Activated CD8-positive, alpha-beta memory T cell treated with anti-CD3 and anti-CD28 coated beads for 1 hour (primary cell): ENCODE measurements around the gene AP1S1.

Experiments used
- DNase-seq, 2 donors: peaks; one replicate each; pipeline ENCODE4 v3.0.0-alpha.2; 2020; ENCODE audit warnings: low read depth in 1 of 2; ENCODE audit errors: extremely low read depth in 1 of 2

The AP1S1 gene

DNA sequence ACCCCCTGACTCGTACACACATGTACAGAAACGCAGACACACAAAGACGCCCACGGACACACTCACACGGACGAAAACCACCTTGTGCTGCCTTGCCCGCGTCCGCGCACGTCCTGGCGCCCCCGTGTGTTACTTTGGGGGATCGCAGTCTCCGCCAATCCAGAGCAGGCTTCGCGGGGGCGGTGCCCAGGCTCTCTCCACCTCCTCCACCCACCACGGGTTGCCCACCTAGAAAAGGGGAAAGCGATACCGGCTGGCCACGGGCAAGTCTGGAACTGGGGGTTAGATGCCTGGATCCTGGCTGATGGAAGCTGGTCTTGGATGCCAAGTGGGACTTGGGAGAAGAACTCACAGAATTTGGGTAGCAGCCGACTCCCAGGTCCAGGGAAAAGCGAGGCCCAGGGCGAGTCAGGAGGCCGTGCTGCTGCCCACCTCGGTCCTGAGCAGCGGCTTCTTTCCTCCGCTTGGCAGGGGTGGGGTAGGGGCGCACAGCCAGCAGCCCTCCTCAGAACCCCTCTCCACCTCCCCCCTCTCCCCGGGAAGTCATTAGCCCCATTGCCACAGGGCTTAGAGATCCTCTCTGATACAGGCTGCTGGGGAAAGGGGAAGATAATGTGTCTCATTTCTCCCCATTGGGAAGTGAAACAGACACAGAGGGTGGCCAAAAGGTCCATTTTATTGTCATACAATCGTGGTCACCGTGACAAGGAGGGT, 15.7 kb downstream of the AP1S1 start:
- DNase-seq = peak; percentile 53 to 75

DNA sequence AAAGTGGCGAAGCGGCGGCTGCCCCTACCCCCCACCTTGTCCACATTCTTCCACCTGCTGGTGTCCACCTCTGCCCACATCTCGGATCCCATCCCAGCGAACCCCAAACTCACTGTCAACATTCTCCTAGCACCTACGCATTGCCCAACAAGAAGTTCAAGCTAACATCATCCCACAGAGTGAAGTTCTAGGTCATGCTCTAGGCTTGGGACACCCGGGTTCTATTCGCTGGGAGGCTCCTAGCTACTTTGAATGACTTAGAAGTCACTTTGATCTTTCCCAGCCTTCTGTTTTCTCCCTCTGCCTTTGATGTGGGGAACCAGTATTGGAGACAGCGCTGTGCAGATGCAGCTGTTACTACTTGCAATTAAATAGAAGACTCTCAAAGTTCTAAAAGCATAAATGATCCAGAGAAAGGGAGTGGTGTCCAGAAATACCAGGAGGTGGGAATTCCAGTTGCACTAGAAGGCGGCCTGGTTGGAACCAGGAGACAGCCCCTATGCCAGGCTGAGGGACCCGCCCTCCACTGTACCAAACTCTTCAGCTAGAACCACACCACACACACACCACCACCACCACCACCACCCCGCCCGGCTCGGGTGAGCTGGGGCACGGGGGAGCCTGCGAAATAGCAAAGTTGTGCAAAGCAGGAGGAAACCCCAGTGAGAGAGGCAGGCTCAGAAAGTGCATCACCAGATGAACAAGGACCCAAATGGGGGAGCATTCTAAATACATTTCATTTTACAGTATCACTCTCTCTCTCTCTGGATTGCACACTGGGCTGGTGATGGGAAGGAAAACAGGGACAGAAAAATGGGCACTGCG, 16.6 kb downstream of the AP1S1 start:
- no peak for DNase-seq

DNA sequence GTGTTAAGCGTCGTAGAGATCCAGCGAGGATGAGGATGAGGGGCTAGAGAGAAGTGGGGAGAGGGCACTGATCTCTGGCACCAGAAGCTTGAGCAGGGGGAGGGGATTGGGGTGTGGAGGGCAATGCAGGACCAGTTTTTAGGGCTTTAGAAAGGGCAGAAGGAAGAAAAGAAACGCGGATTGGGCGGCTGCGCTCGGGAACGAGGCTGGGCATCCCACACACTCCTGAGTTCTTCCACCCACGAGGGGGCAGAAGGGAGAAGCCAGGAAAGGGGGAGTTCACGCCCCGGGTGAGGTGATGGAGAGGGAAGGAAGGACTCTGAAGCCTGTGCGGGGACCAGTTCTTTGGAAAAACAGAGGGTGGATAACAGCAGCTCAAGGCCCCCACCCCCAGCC, 17.2 kb downstream of the AP1S1 start:
- no peak for DNase-seq

DNA sequence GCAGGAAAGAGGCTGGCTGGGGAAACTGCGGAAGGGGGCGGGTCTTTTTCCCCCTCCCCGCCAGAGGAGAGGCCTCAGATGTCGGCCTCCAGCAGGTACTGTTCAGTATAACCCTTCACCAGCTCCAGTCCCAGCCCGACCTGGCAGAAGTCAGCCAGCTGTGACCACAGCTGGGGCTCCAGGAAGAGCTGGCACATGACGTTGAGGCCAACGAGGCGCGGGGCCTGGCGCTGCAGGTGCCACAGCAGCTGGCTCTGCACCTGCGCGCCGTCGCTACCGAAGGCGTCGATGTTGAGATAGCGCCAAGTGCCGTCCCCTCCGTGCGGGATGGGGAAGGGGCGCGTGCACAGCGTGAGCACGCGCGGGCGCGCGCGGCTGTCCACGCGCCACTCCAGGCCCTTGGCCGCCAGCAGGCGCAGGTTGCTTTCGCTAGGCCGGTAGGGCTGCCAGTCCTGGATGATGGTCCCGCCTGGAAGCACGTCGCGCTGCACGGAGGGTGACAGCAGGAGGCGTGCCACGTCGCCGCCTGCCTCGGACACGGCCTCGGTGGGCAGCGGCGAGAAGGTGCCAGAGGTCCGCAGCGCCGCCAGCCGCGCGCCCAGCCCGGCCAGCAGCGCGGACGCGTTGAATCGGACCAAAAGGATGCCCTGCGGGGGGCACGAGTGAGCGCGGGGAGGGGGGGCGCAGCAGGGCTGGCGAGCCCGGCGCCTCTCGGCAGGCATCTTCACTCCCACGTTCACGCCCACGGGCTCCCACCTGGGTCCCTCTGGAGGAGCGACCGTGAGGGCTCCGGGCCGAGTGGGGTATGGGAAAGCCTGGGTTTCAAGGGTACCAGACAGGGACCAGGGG, 18.0 kb downstream of the AP1S1 start:
- no peak for DNase-seq

DNA sequence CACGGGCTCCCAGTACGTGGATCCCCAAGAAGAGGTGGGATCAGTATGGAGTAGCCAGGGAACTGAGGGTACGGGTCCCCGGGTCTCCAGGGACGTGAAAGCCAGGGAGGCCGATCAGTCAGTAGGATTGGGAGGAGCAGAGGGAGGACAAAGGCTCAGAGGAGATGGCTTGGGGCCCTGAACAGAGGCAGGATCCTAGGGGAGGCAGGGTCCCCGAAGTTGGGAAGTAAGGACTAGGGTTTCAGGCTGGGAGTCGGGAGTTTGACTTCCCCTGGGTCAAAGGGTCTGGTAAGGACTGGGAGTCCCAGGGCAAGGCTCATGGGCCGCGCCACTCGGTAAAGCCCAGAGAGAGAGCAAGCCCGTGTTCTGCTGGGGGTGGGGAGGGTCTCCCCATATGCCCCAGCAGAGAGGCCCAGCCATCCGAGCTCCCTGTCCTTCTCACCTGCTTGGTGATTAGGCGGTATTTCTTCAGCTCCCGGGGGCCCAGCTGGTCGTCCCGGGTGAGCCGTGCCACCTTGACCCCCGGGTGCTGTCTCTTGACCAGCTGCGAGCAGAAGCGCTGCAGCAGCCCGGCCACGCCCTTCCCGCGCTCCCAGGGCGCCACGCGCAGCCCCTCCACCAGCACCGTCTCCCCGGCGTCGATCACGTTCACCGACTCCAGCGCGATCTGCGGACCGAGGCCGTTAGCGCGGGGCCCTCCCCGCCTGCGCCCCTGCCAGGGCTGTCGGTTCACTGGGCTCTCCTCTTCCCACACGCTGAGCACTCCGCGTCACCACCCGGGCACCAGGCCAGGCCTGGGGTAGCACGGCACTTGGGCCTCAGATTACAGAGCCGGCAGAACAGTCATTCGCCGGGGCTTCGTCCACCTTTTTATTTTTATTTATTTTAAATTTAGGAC, 18.8 kb downstream of the AP1S1 start:
- no peak for DNase-seq

DNA sequence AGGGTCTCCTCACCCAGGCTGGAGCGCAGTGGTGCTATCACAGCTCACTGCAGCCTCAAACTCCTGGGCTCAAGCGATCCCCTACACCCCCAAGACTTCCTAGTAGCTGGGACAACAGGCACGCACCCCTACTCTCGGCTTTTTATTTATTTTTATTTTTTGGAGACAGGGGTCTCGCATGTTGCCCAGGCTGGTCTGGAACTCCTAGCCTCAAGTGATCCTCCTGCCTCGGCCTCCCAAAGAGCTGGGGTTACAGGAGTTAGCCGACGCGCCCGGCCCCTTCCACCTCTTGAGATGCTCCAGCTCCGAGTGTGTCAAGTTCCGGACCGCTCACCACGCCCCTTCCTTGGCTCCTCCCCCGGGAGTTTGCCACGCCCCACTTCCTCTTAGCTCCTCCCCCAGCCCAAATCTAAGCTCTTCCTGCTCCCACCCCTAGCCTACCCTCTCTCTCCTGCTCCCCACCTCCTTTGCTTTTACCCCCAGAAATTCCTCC, 19.5 kb downstream of the AP1S1 start:
- peak; percentile 11 to 36 for DNase-seq

DNA sequence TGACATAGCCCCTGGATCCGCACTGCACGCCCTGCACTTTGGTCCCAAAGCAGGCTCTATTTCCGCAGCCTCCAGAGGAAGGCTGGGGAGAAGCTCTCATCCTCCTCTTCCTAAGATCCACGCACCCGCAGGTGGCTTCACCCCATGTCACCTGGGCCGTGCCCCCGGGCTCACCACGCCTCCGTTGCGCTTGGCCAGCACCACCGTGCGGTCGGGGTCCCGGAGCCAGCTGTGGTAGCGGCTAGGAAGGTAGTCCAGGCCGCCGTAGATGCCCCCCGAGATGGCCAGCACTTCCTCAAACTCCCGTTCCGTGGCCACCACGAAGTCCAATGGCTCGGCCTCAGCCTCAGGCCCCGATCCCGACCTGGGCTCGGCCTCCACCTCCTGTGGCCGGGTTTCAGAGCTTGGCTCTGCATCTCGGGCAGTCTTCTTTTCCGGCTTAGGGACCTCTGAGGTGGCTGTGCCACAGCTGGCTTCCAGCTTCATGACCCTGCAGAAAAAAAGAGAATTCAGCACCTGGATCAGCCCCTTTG, 20.1 kb downstream of the AP1S1 start:
- DNase-seq = no peak

DNA sequence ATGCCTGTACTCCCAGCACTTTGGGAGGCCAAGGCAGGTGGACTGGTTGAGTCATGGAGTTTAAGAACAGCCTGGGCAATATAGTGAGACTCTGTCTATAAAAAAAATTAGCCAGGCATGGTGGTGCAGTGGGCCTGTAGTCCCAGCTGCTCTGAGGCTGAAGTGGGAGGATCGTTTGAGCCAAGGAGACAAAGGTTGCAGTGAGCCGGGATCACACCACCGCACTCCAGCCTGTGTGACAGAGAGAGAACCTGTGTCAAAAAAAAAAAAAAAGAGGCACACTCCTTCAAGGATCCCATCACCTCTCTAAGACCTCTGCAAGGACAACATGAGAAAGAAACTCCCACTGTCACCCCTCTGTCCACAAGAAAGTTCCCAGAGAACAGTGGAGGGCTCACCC, 21.4 kb downstream of the AP1S1 start:
- no peak for DNase-seq

DNA sequence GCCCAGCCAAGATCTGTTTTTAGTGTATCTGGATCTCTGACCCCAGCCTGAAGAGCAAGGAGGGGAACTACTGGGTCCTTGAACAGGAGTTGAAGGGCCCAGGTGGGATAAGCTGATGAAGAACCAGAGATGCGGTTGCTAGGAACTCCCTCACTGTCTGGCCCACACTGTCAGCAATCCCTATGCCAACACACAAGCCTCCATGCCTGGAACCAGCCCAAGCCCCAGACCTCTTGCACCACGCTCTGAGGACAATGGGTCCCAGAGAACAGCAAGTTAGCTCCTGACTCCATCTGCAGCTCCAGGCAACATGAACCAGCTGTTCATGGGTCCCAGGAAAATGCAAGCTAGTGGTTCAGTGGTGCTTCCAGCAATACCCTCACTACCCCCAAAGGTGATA, 23.4 kb downstream of the AP1S1 start:
- DNase-seq = no peak

DNA sequence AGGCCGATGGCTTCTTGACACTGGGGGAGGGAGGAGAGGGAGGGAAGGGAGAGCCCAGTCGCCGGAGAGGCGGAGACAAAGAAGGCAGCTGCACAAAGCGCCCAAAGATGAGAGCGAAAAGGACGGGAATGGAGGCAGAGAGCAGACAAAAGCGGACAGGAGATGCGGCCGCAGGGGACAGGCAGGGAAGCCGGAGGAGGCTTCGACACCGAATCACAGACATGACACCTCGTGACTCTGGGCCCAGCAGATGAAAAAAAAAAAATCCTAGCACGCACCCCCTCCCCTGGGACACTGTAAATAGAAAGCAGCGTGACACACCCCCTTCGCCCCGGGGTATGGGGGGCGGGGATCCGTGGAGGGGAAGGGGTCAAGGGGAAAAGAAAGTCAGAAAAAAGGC, 24.8 kb downstream of the AP1S1 start:
- DNase-seq = no peak

DNA sequence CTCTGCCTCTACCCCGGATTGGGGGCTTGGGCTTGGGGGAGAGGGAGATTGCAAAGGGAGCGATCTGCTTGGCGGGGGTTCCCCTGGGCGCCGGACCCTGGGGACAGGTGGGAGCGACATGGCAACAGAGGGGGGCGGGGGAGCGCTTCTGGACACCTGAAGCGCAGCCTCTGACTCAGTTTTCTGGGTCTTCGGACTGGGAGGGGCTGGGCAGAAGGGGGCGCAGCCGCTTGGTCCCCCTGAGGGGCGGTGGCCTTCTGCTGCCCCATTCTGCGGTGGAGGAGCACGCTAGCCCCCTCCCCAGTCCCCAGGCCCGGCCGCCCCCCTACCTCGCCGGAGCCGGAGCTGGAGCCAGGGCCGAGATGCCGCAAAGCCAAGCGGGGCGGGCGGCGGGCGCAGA, 25.4 kb downstream of the AP1S1 start:
- no peak for DNase-seq

DNA sequence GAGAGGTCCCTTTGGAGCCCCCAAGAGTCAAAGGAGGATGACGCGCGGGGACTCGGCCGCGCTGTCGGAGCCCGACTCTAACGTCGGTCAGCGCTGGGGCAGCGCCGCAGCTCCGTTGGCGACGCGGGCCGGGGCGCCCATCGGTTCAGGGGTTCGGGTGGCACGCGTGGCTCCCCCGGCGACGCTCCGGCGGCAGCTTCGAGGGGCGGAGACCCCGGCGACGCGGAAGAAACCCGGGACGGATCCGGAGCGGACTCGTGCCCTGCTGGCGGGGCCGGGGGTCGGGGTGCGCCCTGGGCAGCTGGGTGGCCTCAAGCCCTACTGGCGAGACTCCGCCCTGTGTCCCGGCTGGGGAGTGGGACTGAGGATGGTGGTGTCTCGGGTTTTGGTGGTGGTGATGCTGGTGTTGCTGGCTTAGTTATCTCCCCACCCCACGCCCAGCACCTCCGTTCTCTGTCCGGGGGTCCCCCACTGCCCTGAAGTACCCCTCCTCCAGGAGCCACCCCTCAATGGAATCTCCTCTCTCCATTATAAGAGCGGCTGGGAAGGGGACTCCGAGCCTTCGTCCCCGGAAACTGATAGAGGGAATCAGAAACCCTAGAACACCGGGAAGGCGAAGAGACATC, 26.0 kb downstream of the AP1S1 start, which contains the start of gene NAT16:
NAT16 (minus strand) TSS at position 164 of the 626 bp plus-strand sequence. CDS start 5,486 bp downstream, outside the sequence.
- no peak for DNase-seq

DNA sequence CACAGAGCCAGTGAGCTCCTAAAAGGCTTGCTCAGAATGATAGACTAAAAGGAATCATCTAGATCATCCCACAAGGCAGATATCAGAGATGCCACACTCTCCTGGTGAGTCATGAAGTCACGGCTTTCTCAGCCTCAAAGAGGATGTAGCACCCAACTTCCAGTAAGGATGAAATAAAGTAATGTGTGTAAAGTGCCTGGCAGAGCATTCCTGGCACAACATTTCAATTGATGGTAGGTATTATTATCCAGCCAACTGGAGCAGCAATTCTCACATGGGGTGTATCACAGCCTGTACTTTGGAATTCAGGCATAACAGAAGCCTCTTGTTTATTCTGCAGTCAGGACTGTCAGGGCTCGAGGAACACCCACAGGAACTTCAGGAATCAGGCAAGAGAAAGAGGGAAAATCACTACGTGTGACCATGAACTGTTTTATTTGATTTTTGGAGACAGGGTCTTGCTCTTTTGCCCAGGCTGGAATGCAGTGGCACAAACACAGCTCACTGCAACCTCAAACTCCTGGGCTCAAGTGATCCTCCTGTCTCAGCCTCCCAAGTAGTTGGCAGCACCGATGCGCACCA, 31.1 kb downstream of the AP1S1 start:
- DNase-seq = no peak

DNA sequence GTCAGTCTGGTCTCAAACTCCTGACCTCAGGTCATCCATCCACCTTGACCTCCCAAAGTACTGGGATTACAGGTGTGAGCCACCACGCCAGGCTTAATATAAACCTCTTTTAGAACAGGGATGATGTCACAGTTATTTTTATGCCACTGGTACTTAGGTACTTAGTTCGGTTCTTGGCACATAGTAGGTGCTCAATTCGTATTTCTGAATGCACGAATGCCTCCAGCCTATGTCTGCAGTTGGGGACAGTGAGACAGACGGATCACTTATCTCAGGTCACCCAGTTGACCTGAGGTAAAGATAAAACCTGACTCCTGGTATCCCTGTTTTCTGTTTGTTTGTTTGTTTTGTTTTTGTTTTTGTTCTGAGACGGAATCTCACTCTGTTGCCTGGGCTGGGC, 31.9 kb downstream of the AP1S1 start:
- DNase-seq = no peak

DNA sequence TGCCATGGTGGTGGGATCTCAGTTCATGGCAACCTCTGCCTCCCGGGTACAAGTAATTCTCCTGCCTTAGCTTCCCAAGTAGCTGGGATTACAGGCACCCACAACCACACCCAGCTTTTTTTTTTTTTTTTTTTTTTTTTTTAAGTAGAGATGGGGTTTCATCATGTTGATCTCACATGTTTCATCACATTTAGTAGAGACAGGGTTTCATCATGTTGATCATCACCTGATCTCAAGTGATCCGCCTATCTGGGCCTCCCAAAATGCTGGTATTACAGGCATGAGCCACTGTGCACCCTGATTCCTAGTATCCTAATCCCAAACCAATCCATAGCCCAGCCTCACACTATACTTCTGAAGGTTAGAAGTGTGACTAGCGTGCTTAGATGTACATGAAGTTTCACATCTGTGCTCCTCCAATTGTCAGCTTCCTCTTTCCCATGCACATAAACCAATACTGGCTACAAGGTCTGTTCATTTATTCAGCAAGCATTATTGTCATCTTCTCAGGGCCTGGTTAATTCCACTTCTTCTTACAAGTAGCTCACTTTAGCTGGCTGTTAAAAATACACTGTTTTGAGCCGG, 32.7 kb downstream of the AP1S1 start:
- DNase-seq = no peak

DNA sequence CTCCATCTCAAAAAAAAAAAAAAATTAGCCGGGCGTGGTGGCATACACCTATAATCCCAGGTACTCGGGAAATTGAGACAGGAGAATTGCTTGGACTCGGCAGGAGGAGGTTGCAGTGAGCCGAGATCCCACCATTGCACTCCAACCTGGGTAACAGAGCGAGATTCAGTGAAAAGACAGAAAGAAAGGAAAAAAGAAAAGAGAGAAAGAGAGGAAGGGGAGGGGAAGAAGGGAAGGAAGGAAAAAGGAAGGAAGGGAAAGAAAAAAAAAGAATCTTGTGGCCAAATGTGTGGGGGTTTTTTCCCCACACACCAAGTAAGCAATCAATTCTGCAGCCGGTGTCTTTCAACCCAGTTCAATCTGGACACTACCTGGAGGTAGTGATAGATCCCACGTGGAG, 34.8 kb downstream of the AP1S1 start:
- no peak for DNase-seq

DNA sequence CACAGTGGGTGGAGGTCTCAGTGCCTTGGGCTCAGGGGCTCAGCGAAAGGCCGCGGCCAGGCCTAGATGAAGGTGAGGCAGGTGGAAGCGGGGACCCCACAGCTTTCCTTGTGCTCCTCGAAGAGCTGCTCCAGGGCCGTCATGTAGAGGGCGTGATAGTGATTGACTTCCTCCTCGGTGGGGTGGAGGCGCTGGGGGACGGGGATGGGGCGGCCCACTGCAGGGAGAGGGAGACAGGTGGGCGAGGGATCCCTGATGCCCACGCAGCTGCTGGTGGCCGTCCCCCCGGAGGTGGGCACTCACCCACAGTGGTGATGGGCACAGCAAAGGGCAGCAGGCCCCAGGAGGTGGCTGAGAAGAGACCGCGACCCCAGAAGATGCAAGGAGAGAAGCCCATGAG, 41.6 kb downstream of the AP1S1 start:
- no peak for DNase-seq

DNA sequence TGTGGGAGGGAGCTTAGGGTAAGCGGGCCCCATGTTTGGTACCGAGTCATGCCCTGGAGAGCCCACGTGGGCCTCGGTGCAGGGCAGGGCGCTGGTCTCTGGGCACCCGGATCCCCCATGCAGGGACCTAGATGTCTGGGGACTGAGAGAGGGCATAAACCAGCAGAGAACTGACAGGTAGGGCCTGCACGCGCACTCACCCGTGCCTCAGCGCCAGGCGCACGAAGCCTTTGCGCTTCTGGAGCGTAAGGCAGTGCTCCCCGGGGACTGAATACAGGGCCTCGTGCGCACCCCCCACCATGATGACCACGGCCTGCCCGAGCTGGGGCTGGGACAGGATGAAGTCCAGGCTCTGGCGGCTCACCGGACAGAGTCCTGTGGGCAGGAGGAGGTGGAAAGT, 43.7 kb downstream of the AP1S1 start:
- DNase-seq = no peak

DNA sequence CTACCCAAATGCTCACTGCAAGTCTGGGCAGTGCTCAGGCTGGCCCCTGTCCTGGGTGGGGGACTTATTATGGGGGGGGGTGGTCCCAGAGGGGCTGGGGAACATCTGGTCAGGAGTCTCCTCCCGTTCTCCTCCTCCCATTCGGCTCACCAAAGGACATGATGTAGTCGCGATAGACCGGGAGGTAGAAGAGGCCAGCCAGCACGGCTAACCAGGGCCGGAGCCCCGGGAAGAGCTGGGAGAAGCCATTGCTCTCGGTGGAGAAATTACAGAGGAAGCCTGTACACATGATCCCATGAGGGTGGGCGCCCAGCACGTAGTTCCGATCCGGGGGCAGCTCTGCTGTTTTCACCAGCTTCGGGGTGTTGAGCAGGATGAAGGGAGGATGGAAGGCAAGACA, 44.2 kb downstream of the AP1S1 start:
- no peak for DNase-seq
